Activated CD8-positive, alpha-beta T cell treated with anti-CD3 and anti-CD28 coated beads for 36 hours (primary cell): Measurements from ENCODE around the gene RALGDS. TPM values are rescaled to one million over a fixed set of nuclear protein-coding genes. Genes with fewer than 3 reads are reported as not detected.
"Not testable (repeated sequence)": the region's sequence is repeated elsewhere in the genome, so short reads cannot be mapped to it uniquely, and the experiment has no call there.

Experiments used
- ATAC-seq: fragments of 200-7000 bp; cut with Tn5 transposase; one replicate; pipeline ENCODE4 v1.10.0; 2021; ENCODE audit warnings: mild to moderate bottlenecking, moderate library complexity
- CTCF ChIA-PET: fragments of 350-600 bp; sonication (Branson Sonifier 250); formaldehyde crosslinking; loops from one replicate; lab custom pipeline; 2021; ENCODE audit warnings: antibody characterized with exemption; lab: Charles Lee
- POLR2A ChIA-PET: fragments of 350-600 bp; sonication (Branson Sonifier 250); formaldehyde crosslinking; loops from one replicate; lab custom pipeline; 2021; ENCODE audit warnings: antibody characterized with exemption; lab: Charles Lee
- DNase-seq: peaks from one replicate; pipeline ENCODE4 v3.0.0-alpha.2; 2020
- H3K27ac Mint-ChIP-seq: one replicate; pipeline ENCODE4 v1.8.0; 2021; ENCODE audit warnings: mild to moderate bottlenecking, mixed read lengths
- H3K27me3 Mint-ChIP-seq: one replicate; pipeline ENCODE4 v1.8.0; 2021; ENCODE audit warnings: mixed read lengths
- H3K36me3 Mint-ChIP-seq: one replicate; pipeline ENCODE4 v1.8.0; 2021; ENCODE audit warnings: low read depth, mixed read lengths
- H3K4me1 Mint-ChIP-seq: one replicate; pipeline ENCODE4 v1.8.0; 2021; ENCODE audit warnings: low read depth, mixed read lengths
- H3K4me3 Mint-ChIP-seq: one replicate; pipeline ENCODE4 v1.8.0; 2021; ENCODE audit warnings: mild to moderate bottlenecking, moderate library complexity, mixed read lengths
- H3K9me3 Mint-ChIP-seq: one replicate; pipeline ENCODE4 v1.8.0; 2021; ENCODE audit warnings: mixed read lengths
- CTCF ChIP-seq: fragments of 200-600 bp; IDR thresholded peaks from one replicate; pipeline ENCODE4 v1.8.0; 2022; ENCODE audit warnings: antibody characterized with exemption, mild to moderate bottlenecking
- intact Hi-C: fragments of 100-400 bp; cut with micrococcal nuclease; formaldehyde crosslinking; loops from one replicate; pipeline ENCODE4 v1.10.0; 2022
- total RNA-seq, 2 experiments: library from RNA; stranded (reverse); gene quantifications; one replicate each; pipeline ENCODE4 v1.2.3, GENCODE V29; 2021

Gene RALGDS
- total RNA-seq, 2 experiments from 2014 or later: 80.5 to 88.2 TPM

- H3K4me3 Mint-ChIP-seq: no peak overlapping the region
- peaks cover 18% of the 10 kb centered on the region for H3K9me3 Mint-ChIP-seq
- ATAC-seq (no peak), DNase-seq (no peak)
- POLR2A ChIA-PET: interaction anchor here (1.1 to 1.3 kb wide), 3 partner anchors 41 to 47 kb away, joined by 3 to 4 read pairs (median 4); no protein-coding TSS in a partner anchor
- TF ChIP-seq CTCF: no peak
- H3K36me3 Mint-ChIP-seq: peaks cover 64% of the 10 kb centered on the region
- intact Hi-C loops: no loop called here
- H3K27me3 Mint-ChIP-seq: no peaks in the 10 kb centered on the region
- CTCF ChIA-PET: interaction anchor here (0.8 kb wide), 1 partner anchor 49 kb away, joined by 3 read pairs; no protein-coding TSS in a partner anchor
- H3K27ac Mint-ChIP-seq: no peak overlapping the region
- H3K4me1 Mint-ChIP-seq: no peaks in the 10 kb centered on the region
Observed at GRCh38 chr9:133099726-133100505, 21.1 kb downstream of the RALGDS start.

DNA sequence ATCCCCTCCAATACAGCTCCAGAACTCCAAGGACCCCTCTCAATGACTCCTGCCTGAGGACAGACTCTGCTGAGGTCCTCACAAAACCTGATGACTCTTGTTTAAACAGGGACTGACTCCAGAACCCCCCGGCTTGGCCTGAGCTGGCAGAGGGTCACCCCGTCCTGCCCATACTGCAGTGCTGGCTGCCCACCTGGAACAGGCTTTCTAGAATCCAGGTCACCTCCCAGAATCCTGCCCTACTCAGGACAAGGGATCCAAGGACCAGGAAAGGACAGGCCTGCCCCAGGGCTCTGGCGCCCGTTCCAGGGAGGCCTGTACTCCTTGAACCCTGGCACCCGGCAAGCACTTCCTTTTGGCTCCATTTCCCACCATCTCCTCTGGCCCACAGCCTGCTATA, 22.2 kb downstream of the RALGDS start:
- no peaks in the 10 kb centered on the region for H3K27me3 Mint-ChIP-seq
- no peak for ATAC-seq
- TF ChIP-seq CTCF: no peak
- DNase-seq: no peak
- POLR2A ChIA-PET: interaction anchor here (1.1 to 1.3 kb wide), 3 partner anchors 40 to 48 kb away, joined by 3 to 4 read pairs (median 3); no protein-coding TSS in a partner anchor
- no peak overlapping the region for H3K4me3 Mint-ChIP-seq
- CTCF ChIA-PET: interaction anchor here (0.8 to 1.2 kb wide), 2 partner anchors 47 to 50 kb away, joined by 3 to 4 read pairs; no protein-coding TSS in a partner anchor
- intact Hi-C loops: no loop called here
- peaks cover 18% of the 10 kb centered on the region for H3K9me3 Mint-ChIP-seq
- no peaks in the 10 kb centered on the region for H3K4me1 Mint-ChIP-seq
- H3K27ac Mint-ChIP-seq: no peak overlapping the region
- H3K36me3 Mint-ChIP-seq: peaks cover 61% of the 10 kb centered on the region

DNA sequence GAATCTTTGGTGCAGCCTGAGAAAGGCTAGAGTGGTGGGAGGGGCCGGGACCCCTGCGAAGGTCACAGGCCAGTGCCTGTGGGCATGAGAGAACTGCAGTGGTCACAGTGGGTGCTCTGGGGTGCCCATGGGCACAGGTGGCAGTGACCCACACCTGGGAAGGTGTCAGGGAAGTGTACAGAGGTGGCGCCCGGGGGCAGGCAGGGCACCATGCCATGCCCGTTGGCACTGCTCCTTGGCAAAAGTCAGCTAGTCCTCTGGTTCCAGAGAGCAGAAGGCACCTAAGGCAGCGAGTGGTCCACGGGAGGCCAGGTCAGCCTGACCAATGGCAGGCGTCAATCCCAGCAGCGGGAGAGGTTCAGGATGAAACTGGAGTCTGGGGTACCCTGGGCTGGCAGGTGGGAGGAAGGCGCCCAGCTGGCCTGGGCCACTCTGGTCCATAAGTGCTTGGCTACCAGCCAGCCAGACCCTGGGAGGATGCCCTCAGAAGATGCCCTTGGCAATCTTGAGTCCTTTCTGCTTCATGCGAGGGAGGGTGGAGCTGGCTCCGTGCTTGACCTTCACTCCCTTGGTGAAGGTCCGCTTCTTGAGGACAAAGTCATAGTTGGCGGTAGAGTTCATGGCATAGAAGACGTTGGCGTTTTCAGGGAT, 22.8 kb downstream of the RALGDS start:
- Mint-ChIP-seq H3K27me3 (no peaks in the 10 kb centered on the region), H3K9me3 (peaks cover 18% of the 10 kb centered on the region), H3K27ac (no peak overlapping the region), H3K36me3 (peaks cover 61% of the 10 kb centered on the region), H3K4me3 (no peak overlapping the region), H3K4me1 (no peaks in the 10 kb centered on the region)
- DNase-seq (no peak), ATAC-seq (no peak)
- intact Hi-C loops: no loop called here
- no peak for TF ChIP-seq CTCF
- POLR2A ChIA-PET: interaction anchor here (0.8 to 1.3 kb wide), 3 partner anchors 21 to 47 kb away, joined by 3 read pairs; no protein-coding TSS in a partner anchor
- CTCF ChIA-PET: interaction anchor here (0.8 to 1.2 kb wide), 2 partner anchors 48 to 50 kb away, joined by 3 to 4 read pairs; no protein-coding TSS in a partner anchor

- ATAC-seq (no peak), DNase-seq (no peak)
- Mint-ChIP-seq H3K4me1 (no peaks in the 10 kb centered on the region), H3K27ac (no peak overlapping the region), H3K27me3 (no peaks in the 10 kb centered on the region), H3K4me3 (no peak overlapping the region), H3K9me3 (peaks cover 18% of the 10 kb centered on the region), H3K36me3 (peaks cover 38% of the 10 kb centered on the region)
- intact Hi-C loops: no loop called here
- no peak for TF ChIP-seq CTCF
- POLR2A ChIA-PET: interaction anchor here (1.5 to 2.1 kb wide), 2 partner anchors 8 to 50 kb away, joined by 4 to 6 read pairs; no protein-coding TSS in a partner anchor
- CTCF ChIA-PET: interaction anchor here (0.9 to 3.9 kb wide), 8 partner anchors 16 to 91 kb away, joined by 3 to 21 read pairs (median 3); partner anchors contain the start of gene GTF3C5
Observed at GRCh38 chr9:133094842-133095393, 26.1 kb downstream of the RALGDS start.

- ChIA-PET CTCF (interaction anchor here (0.8 to 3.9 kb wide), 8 partner anchors 9 to 92 kb away, joined by 3 to 21 read pairs (median 4); no protein-coding TSS in a partner anchor), POLR2A (interaction anchor here (0.7 to 1.5 kb wide), 2 partner anchors 9 to 18 kb away, joined by 3 to 4 read pairs; no protein-coding TSS in a partner anchor)
- intact Hi-C loops, ATAC-seq, DNase-seq, H3K27me3 Mint-ChIP-seq, H3K4me3 Mint-ChIP-seq, H3K27ac Mint-ChIP-seq, H3K4me1 Mint-ChIP-seq: not testable (repeated sequence)
- peaks cover 18% of the 10 kb centered on the region for H3K9me3 Mint-ChIP-seq
- H3K36me3 Mint-ChIP-seq: peaks cover 34% of the 10 kb centered on the region
Observed at GRCh38 chr9:133094351-133094750, 26.7 kb downstream of the RALGDS start.
